Gastroesophageal sphincter (tissue), 4 donors: ENCODE data around the gene LRRC10. TPM values are rescaled to one million over a fixed set of nuclear protein-coding genes. Genes with fewer than 3 reads are reported as not detected.
"Not testable (repeated sequence)": the region's sequence is repeated elsewhere in the genome, so short reads cannot be mapped to it uniquely, and the experiment has no call there.

ENCODE experiments used
- ATAC-seq: fragments of 150-250 bp; one replicate; pipeline ENCODE4 v1.9.1; 2016; ENCODE audit warnings: mild to moderate bottlenecking, moderate library complexity
- H3K27ac ChIP-seq, 4 donors: fragments of 200-600 bp; sonication (generic) in 3 of 4; 1 replicate in 3 of 4; 2 replicates in 1 of 4; pipeline ENCODE4 v1.5.1; 2016 to 2019
- H3K27me3 ChIP-seq: fragments of 200-600 bp; sonication (generic); one replicate; pipeline ENCODE4 v1.5.1; 2019
- H3K36me3 ChIP-seq, 2 donors: fragments of 200-600 bp; sonication (generic); one replicate each; pipeline ENCODE4 v1.5.1; 2019; ENCODE audit warnings: control low read depth in 1 of 2
- H3K4me1 ChIP-seq, 3 donors: fragments of 200-600 bp; sonication (generic); 1 replicate in 2 of 3; 2 replicates in 1 of 3; pipeline ENCODE4 v1.5.1; 2016 to 2019; ENCODE audit warnings: control low read depth in 2 of 3
- H3K4me3 ChIP-seq, 2 donors: fragments of 200-600 bp; sonication (generic); one replicate each; pipeline ENCODE4 v1.5.1; 2019; ENCODE audit warnings: mild to moderate bottlenecking in 1 of 2, moderate library complexity in 1 of 2
- H3K9me3 ChIP-seq, 3 donors: fragments of 200-600 bp; sonication (generic); one replicate each; pipeline ENCODE4 v1.5.1; 2017 to 2019; ENCODE audit warnings: control low read depth in 2 of 3
- EP300 ChIP-seq: sonication (generic); formaldehyde crosslinking; IDR thresholded peaks from one replicate; pipeline ENCODE4 v1.6.1; 2017; ENCODE audit warnings: antibody characterized with exemption, mild to moderate bottlenecking
- POLR2A ChIP-seq, 2 donors: fragments of 450-650 bp; IDR thresholded peaks; one replicate each; pipeline ENCODE4 v1.6.1; 2017; ENCODE audit warnings: antibody characterized with exemption in 2 of 2, mild to moderate bottlenecking in 2 of 2, moderate library complexity in 1 of 2
- POLR2AphosphoS5 ChIP-seq: sonication (generic); formaldehyde crosslinking; IDR thresholded peaks from one replicate; pipeline ENCODE4 v1.6.1; 2017; ENCODE audit warnings: antibody characterized with exemption
- WGBS, 2 donors: methylation state at CpG; one replicate each; pipeline ENCODE4 v1.1.5; 2018; ENCODE audit warnings: low coverage in 1 of 2; 5-methylcytosine and 5-hydroxymethylcytosine counted together
- total RNA-seq, 4 donors: library from RNA; depleted of rRNA; stranded (reverse); fragments of >200 nt; gene quantifications; one replicate each; pipeline ENCODE4 v1.1.0, GENCODE V29; 2016
- TF ChIP-seq, protein P1 (sequence below), 4 experiments: fragments of 200-600 bp in 2 of 4; fragments of 450-650 bp in 2 of 4; sonication (generic) in 1 of 4; IDR thresholded peaks; one replicate each; pipeline ENCODE4 v1.5.1; 2017 to 2019; ENCODE audit warnings: antibody characterized with exemption in 4 of 4, mild to moderate bottlenecking in 2 of 4, moderate library complexity in 2 of 4

Gene LRRC10
- total RNA-seq, 4 donors from 2014 or later = not detected

DNA sequence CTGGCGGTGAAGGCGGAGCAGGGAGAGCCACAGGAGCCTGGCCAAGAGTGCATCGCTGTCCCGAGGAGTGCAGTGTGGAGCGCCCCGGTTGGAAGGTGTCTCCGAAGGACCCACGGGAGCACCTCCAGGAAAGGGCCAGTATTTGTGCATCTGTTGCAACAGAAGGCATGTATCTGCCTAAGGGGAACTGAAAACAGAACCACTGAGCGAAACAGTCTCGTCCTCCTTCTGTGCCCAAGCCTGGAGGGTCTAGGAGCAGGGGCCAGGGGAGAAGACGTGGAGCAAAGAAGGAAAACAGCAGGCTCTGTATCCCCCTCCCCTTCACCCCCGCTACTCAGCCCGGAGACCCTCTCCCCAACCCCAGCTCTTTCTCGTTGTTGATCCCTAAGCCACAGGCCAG lies 5.3 kb upstream of the LRRC10 start:
- no peaks in the 10 kb centered on the region for H3K36me3 ChIP-seq
- H3K9me3 ChIP-seq = no peaks in the 10 kb centered on the region
- H3K27ac ChIP-seq = no peak overlapping the region
- ATAC-seq = no peak
- WGBS, 2 donors = 65 to 69% methylated on average over 8 of the region's 14 CpGs
- no peaks in the 10 kb centered on the region for H3K4me1 ChIP-seq
- H3K27me3 ChIP-seq = no peaks in the 10 kb centered on the region
- H3K4me3 ChIP-seq = no peak overlapping the region
- TF ChIP-seq EP300 (no peak), POLR2AphosphoS5 (no peak), POLR2A (IDR thresholded peaks at IDR 0.05) (no peak)
- TF ChIP-seq, protein P1, sequence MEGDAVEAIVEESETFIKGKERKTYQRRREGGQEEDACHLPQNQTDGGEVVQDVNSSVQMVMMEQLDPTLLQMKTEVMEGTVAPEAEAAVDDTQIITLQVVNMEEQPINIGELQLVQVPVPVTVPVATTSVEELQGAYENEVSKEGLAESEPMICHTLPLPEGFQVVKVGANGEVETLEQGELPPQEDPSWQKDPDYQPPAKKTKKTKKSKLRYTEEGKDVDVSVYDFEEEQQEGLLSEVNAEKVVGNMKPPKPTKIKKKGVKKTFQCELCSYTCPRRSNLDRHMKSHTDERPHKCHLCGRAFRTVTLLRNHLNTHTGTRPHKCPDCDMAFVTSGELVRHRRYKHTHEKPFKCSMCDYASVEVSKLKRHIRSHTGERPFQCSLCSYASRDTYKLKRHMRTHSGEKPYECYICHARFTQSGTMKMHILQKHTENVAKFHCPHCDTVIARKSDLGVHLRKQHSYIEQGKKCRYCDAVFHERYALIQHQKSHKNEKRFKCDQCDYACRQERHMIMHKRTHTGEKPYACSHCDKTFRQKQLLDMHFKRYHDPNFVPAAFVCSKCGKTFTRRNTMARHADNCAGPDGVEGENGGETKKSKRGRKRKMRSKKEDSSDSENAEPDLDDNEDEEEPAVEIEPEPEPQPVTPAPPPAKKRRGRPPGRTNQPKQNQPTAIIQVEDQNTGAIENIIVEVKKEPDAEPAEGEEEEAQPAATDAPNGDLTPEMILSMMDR (IDR thresholded peaks at IDR 0.05) = no peak

DNA sequence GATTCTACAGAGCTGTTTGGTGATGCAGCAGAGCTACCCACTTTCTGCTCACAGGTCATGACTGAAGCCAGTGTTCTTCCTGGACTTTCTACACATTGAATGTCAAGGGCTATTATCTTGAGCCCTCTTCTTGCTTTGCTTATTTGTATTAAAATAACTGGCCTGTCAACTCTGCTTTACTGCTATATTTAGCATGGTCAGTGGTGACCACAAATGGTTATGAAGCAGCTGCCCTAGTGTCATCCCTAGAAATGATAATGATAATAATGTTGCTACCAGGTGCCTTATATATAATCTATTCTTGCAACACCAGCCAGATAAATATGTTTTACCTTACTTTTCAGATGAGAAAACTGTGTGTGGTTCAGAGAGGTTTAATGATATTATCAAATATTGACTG lies 2.6 kb upstream of the LRRC10 start:
- ATAC-seq = no peak
- no peaks in the 10 kb centered on the region for H3K27me3 ChIP-seq

DNA sequence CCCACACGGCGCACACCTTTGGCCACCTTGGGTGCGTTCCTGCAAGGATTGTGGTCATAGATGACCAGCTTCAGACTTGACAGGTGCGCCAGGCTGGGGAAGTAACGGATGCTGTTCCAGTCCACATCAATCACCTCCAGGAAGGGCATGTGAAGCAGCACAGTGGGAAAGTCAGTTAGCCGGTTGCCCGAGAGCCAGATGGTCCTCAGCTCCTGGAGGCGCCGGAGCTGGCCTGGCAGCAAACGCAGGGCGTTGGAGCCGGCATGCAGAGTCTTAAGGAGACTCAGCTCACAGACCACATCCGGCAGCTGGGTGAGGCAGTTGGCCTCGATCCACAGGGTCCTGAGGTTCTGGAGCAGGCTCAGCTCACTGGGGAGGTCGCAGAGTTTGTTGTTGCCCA lies 581 bp downstream of the LRRC10 start:
- TF ChIP-seq, protein P1 (IDR thresholded peaks at IDR 0.05) = no peak
- TF ChIP-seq POLR2AphosphoS5 (no peak), EP300 (no peak), POLR2A (IDR thresholded peaks at IDR 0.05) (no peak)
- Histone ChIP-seq H3K4me3 (no peak overlapping the region), H3K27ac (no peak overlapping the region), H3K4me1 (no peaks in the 10 kb centered on the region), H3K27me3 (no peaks in the 10 kb centered on the region), H3K9me3 (no peaks in the 10 kb centered on the region), H3K36me3 (no peaks in the 10 kb centered on the region)
- ATAC-seq = no peak
- WGBS, 2 donors = 90 to 100% methylated on average over 3 to 4 of the region's 15 CpGs

More for the DNA sequence above, 2.6 kb upstream of the LRRC10 start:
- H3K27ac ChIP-seq = no peak overlapping the region
- no peak overlapping the region for H3K4me3 ChIP-seq
- no peaks in the 10 kb centered on the region for H3K4me1 ChIP-seq
- H3K36me3 ChIP-seq = no peaks in the 10 kb centered on the region
- TF ChIP-seq POLR2AphosphoS5 = no peak
- TF ChIP-seq POLR2A (IDR thresholded peaks at IDR 0.05) = no peak
- TF ChIP-seq EP300 = no peak
- TF ChIP-seq, protein P1 (IDR thresholded peaks at IDR 0.05) = no peak
- H3K9me3 ChIP-seq = no peaks in the 10 kb centered on the region

DNA sequence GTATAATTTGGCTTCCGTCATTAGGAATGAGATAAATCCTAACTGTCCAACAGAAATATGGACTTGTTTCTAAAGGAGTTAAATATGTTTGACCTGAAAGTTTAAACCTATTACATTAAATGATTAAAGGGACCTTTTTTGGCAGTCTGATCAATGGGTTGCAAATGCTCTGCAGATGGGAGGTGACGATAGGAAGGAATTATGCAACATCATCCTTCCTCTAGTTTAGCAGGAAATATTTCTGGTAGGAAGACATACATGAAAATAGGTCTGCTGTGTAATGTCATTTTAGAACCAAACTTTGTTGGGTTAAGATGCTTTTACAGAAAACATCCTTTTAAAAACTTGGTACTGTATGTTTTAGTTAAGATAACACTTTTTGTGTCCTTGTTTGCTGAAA lies 2.6 kb downstream of the LRRC10 start:
- no peak for TF ChIP-seq POLR2A (IDR thresholded peaks at IDR 0.05)
- TF ChIP-seq EP300 = no peak
- TF ChIP-seq, protein P1 (IDR thresholded peaks at IDR 0.05) = no peak
- TF ChIP-seq POLR2AphosphoS5 = no peak
- 53 to 59% methylated on average over 2 of the region's 2 CpGs for WGBS, 2 donors
- H3K4me3 ChIP-seq = no peak overlapping the region
- H3K27me3 ChIP-seq = no peaks in the 10 kb centered on the region
- no peak for ATAC-seq
- no peaks in the 10 kb centered on the region for H3K9me3 ChIP-seq
- no peak overlapping the region for H3K27ac ChIP-seq
- H3K4me1 ChIP-seq = no peaks in the 10 kb centered on the region
- peaks cover 2 to 6% of the 10 kb centered on the region in 2 donors for H3K36me3 ChIP-seq

DNA sequence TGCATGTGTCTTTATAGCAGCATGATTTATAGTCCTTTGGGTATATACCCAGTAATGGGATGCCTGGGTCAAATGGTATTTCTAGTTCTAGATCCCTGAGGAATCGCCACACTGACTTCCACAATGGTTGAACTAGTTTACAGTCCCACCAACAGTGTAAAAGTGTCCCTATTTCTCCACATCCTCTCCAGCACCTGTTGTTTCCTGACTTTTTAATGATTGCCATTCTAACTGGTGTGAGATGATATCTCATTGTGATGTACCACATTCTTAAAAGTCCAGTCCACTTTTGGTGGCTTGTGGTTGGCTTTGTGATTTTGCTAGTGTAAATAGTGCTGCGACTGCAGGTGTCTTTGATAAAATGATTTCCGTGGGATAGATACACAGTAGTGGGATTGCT lies 6.4 kb downstream of the LRRC10 start:
- not testable (repeated sequence) for H3K9me3 ChIP-seq, H3K4me3 ChIP-seq, H3K27ac ChIP-seq, ATAC-seq, H3K27me3 ChIP-seq, H3K4me1 ChIP-seq
- peaks cover 14 to 44% of the 10 kb centered on the region in 2 donors for H3K36me3 ChIP-seq
- 85 to 100% methylated on average over 1 to 2 of the region's 3 CpGs for WGBS, 2 donors

DNA sequence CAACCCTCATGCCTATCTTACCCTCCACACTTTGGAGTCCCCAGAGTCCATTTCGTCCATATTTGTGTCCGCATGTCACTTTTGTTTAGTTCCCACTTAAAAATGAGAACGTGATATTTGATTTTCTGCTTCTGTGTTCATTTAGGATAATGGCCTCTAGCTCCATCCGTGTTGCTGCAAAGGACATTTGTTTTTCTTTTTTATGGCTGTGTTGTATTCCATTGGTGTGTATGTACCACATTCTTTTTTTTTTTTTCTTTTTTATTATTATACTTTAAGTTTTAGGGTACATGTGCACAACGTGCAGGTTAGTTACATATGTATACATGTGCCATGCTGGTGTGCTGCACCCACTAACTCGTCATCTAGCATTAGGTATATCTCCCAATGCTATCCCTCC lies 7.2 kb downstream of the LRRC10 start:
- not testable (repeated sequence) for H3K4me3 ChIP-seq, H3K27ac ChIP-seq, H3K9me3 ChIP-seq, H3K4me1 ChIP-seq, ATAC-seq, H3K27me3 ChIP-seq
- WGBS, 2 donors = 90 to 96% methylated on average over 4 to 5 of the region's 6 CpGs
- H3K36me3 ChIP-seq = peaks cover 14 to 51% of the 10 kb centered on the region in 2 donors
